ENCODE results near the gene DPP6.
"Not testable (repeated sequence)": the region's sequence is repeated elsewhere in the genome, so short reads cannot be mapped to it uniquely, and the experiment has no call there.

DNA sequence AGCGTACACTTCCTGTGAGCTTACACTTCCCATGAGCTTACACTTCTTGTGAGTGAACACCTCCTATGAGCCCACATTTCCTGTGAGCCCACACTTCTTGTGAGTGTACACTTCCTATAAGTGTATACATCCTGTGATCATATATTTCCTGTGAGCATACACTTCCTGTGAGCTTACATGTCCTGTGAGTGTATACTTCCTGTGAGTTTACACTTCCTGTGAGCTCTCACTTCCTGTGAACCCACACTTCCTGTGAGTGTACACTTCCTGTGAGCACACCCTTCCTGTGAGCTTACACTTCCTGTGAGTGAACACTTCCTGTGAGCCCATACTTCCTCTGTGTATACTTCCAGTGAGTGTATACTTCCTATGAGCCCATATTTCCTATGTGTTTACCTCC is 82.5 kb downstream of the DPP6 start:
- TF ChIP-seq, protein P1, sequence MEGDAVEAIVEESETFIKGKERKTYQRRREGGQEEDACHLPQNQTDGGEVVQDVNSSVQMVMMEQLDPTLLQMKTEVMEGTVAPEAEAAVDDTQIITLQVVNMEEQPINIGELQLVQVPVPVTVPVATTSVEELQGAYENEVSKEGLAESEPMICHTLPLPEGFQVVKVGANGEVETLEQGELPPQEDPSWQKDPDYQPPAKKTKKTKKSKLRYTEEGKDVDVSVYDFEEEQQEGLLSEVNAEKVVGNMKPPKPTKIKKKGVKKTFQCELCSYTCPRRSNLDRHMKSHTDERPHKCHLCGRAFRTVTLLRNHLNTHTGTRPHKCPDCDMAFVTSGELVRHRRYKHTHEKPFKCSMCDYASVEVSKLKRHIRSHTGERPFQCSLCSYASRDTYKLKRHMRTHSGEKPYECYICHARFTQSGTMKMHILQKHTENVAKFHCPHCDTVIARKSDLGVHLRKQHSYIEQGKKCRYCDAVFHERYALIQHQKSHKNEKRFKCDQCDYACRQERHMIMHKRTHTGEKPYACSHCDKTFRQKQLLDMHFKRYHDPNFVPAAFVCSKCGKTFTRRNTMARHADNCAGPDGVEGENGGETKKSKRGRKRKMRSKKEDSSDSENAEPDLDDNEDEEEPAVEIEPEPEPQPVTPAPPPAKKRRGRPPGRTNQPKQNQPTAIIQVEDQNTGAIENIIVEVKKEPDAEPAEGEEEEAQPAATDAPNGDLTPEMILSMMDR (IDR thresholded peaks at IDR 0.05), result not testable (repeated sequence)
- TF ChIP-seq POLR2A (IDR thresholded peaks at IDR 0.05), result not testable (repeated sequence)
